ENCODE results near the gene TLX2. TPM values are rescaled to one million over a fixed set of nuclear protein-coding genes. Genes with fewer than 3 reads are reported as not detected.

TLX2 gene
- total and polyA plus RNA-seq, 2 of the 8 experiments (the other 6 are each of a cell fraction or from before 2014, with no cell fraction given), result 0.06 to 0.17 TPM

- Histone ChIP-seq H3K23me2 (ENCODE audit: low read depth, low read length) (peaks cover 9% of the 10 kb centered on the region; the same call in 1 of the 2 replicates), H3K79me1 (ENCODE audit: low read depth, low read length) (peaks cover 10% of the 10 kb centered on the region), H3K4me1 (replicated peaks in 1 of 4; ENCODE audit: control insufficient read depth in 3 of 4, insufficient read depth in 4 of 4, low read length in 3 of 4) (peaks cover 4 to 13% (median 6%) of the 10 kb centered on the region in 4 experiments; a peak in 6 of 7 replicates), H4K91ac (replicated peaks; ENCODE audit: insufficient read length, low read length) (no peak overlapping the region), H4K8ac (ENCODE audit: extremely low read depth, insufficient read depth, low read length) (no peak overlapping the region), H2BK15ac (ENCODE audit: low read length) (no peak overlapping the region), H3K4me3 (ENCODE audit: extremely low read depth in 1 of 4, insufficient read depth in 2 of 4, low read depth in 3 of 4, low read length in 4 of 4) (no peak overlapping the region), H2BK5ac (ENCODE audit: low read depth, low read length) (no peak overlapping the region), H4K5ac (ENCODE audit: insufficient read length, low read depth, low read length) (no peak overlapping the region), H2BK120ac (replicated peaks; ENCODE audit: low read depth, low read length) (no peak overlapping the region), H3K56ac (replicated peaks; ENCODE audit: insufficient read length, low read depth, low read length) (no peak overlapping the region), H4K20me1 (replicated peaks in 1 of 2; ENCODE audit: control insufficient read depth in 1 of 2, insufficient read depth in 2 of 2, low read length in 2 of 2) (peaks cover 3% of the 10 kb centered on the region in 2 experiments), H2AK5ac (ENCODE audit: low read depth, low read length) (no peak overlapping the region), H3K18ac (ENCODE audit: extremely low read depth, low read length) (no peak overlapping the region), H2BK20ac (ENCODE audit: low read length) (no peak overlapping the region), H3K9ac (replicated peaks in 1 of 4; ENCODE audit: extremely low read depth in 1 of 4, low read depth in 3 of 4, low read length in 3 of 4) (no peak overlapping the region), H3K23ac (ENCODE audit: insufficient read length) (no peak overlapping the region), H3K27me3 (replicated peaks in 1 of 4; ENCODE audit: control insufficient read depth in 3 of 4, extremely low read depth in 1 of 4, insufficient read depth in 3 of 4, low read length in 3 of 4) (peaks cover 0 to 10% (median 3%) of the 10 kb centered on the region in 4 experiments; a peak in 4 of 7 replicates), H2AFZ (ENCODE audit: low read length) (no peak overlapping the region), H3K9me3 (ENCODE audit: insufficient read depth in 2 of 2, low read depth in 1 of 2, low read length in 1 of 2) (no peaks in the 10 kb centered on the region), H3K79me2 (ENCODE audit: control insufficient read depth in 1 of 2, insufficient read depth in 2 of 2, low read length in 2 of 2) (peaks cover 0 to 18% of the 10 kb centered on the region in 2 experiments; a peak in 2 of 4 replicates), H3K27ac (ENCODE audit: low read depth, low read length) (no peak overlapping the region), H3K4ac (replicated peaks; ENCODE audit: insufficient read length, low read depth, low read length) (no peak overlapping the region), H3K36me3 (ENCODE audit: control insufficient read depth in 2 of 4, insufficient read depth in 4 of 4, low read length in 3 of 4) (peaks cover 5 to 19% (median 13%) of the 10 kb centered on the region in 4 experiments; a peak in 6 of 8 replicates), H3K4me2 (ENCODE audit: insufficient read depth in 1 of 2, low read depth in 2 of 2, low read length in 2 of 2) (no peak overlapping the region), H3K14ac (ENCODE audit: insufficient read length) (no peak overlapping the region), H2BK12ac (ENCODE audit: low read depth, low read length) (no peak overlapping the region)
- DNase-seq (ENCODE audit: low read depth in 1 of 2, low spot score in 2 of 2) (no peak), FAIRE-seq (no peak)
- ChIA-PET POLR2A (ENCODE audit: partially characterized antibody) (interaction anchor here (0.6 to 1.6 kb wide), 10 partner anchors 9 to 44 kb away, joined by 3 to 6 read pairs (median 4); partner anchors contain the start of genes CCDC142, PCGF1, TLX2 and TTC31), CTCF (ENCODE audit: partially characterized antibody) (interaction anchor here (1.0 to 1.7 kb wide), 6 partner anchors 12 to 66 kb away, joined by 3 to 11 read pairs (median 4); no protein-coding TSS in a partner anchor)
- no peak for TF ChIP-seq POLR2AphosphoS5 (IDR thresholded peaks at IDR 0.05; ENCODE audit: low read depth, low read length)
- WGBS, 2 experiments (ENCODE audit: extremely low coverage in 1 of 2, insufficient coverage in 1 of 2, insufficient read length in 1 of 2, insufficient replicate concordance in 2 of 2, low coverage in 1 of 2, low lambda C conversion rate in 2 of 2, missing lambda C conversion rate in 1 of 2), result 97% methylated on average over 11 of the region's 11 CpGs; no CpG with 5 or more reads in 1 of the 2 experiments
These were observed 12.5 kb downstream of the TLX2 start for GRCh38 chr2:74526649-74527230.

Measured in H1 (cell line).